ENCODE results near the gene TRPC4AP.

Gene TRPC4AP

GRCh38 chr20:35017099-35017835 lies 75.3 kb downstream of the TRPC4AP start:
- DNase-seq (ENCODE audit: low read depth in 2 of 2), result no peak

GRCh38 chr20:35015863-35016193 lies 76.8 kb downstream of the TRPC4AP start:
- no peak for DNase-seq (ENCODE audit: low read depth in 2 of 2)

GRCh38 chr20:35014537-35014936 lies 78.1 kb downstream of the TRPC4AP start:
- no peak for DNase-seq (ENCODE audit: low read depth in 2 of 2)

GRCh38 chr20:35013421-35014411 lies 78.9 kb downstream of the TRPC4AP start:
- no peak for DNase-seq (ENCODE audit: low read depth in 2 of 2)

- DNase-seq (ENCODE audit: low read depth in 2 of 2), result no peak
These were observed 80.2 kb downstream of the TRPC4AP start for GRCh38 chr20:35012227-35013069.

GRCh38 chr20:35011589-35012226 lies 80.9 kb downstream of the TRPC4AP start:
- no peak for DNase-seq (ENCODE audit: low read depth in 2 of 2)

- DNase-seq (ENCODE audit: low read depth in 2 of 2), result no peak
These were observed 82.0 kb downstream of the TRPC4AP start for GRCh38 chr20:35010405-35011192.

GRCh38 chr20:35009665-35010328 lies 82.8 kb downstream of the TRPC4AP start:
- DNase-seq (ENCODE audit: low read depth in 2 of 2), result no peak

GRCh38 chr20:35008411-35009342 lies 83.9 kb downstream of the TRPC4AP start:
- no peak for DNase-seq (ENCODE audit: low read depth in 2 of 2)

GRCh38 chr20:35007891-35008290 lies 84.7 kb downstream of the TRPC4AP start:
- no peak for DNase-seq (ENCODE audit: low read depth in 2 of 2)

GRCh38 chr20:35007413-35007812 lies 85.2 kb downstream of the TRPC4AP start:
- DNase-seq (ENCODE audit: low read depth in 2 of 2), result no peak

- DNase-seq (ENCODE audit: low read depth in 2 of 2), result no peak
These were observed 86.1 kb downstream of the TRPC4AP start for GRCh38 chr20:35006531-35006971.

- DNase-seq (ENCODE audit: low read depth in 2 of 2), result no peak
These were observed 86.6 kb downstream of the TRPC4AP start for GRCh38 chr20:35006009-35006408.

GRCh38 chr20:35005463-35005961 lies 87.1 kb downstream of the TRPC4AP start:
- no peak for DNase-seq (ENCODE audit: low read depth in 2 of 2)

- no peak for DNase-seq (ENCODE audit: low read depth in 2 of 2)
These were observed 87.7 kb downstream of the TRPC4AP start for GRCh38 chr20:35004749-35005462.

- DNase-seq (ENCODE audit: low read depth in 2 of 2), result no peak
These were observed 88.4 kb downstream of the TRPC4AP start for GRCh38 chr20:35004051-35004725.

GRCh38 chr20:35003211-35004031 lies 89.2 kb downstream of the TRPC4AP start:
- no peak for DNase-seq (ENCODE audit: low read depth in 2 of 2)
